HFF-Myc (cell line): ENCODE data around the gene ARHGAP35.

Source experiments
- DNase-seq: peaks from one replicate; pipeline ENCODE4 v3.0.0-alpha.2; 2011; ENCODE audit warnings: low read depth; ENCODE audit errors: extremely low read depth
- H3K4me3 ChIP-seq: replicated peaks from 2 replicates; pipeline ENCODE4 v1.5.1; 2011; ENCODE audit warnings: low read depth, mild to moderate bottlenecking, control low read depth, low read length
- CTCF ChIP-seq: IDR thresholded peaks from 2 replicates; pipeline ENCODE4 v1.5.1; 2012; ENCODE audit warnings: mild to moderate bottlenecking, low read depth, low read length, control low read depth; ENCODE audit errors: missing control alignments

ARHGAP35 gene

GRCh38 chr19:46892252-46893179 is 31.7 kb downstream of the ARHGAP35 start:
- no peak for DNase-seq
- H3K4me3 ChIP-seq = no peak overlapping the region
- TF ChIP-seq CTCF = no peak

GRCh38 chr19:46896076-46896794 is 35.4 kb downstream of the ARHGAP35 start:
- H3K4me3 ChIP-seq = no peak overlapping the region
- DNase-seq = no peak
- no peak for TF ChIP-seq CTCF

GRCh38 chr19:46898731-46899130 is 37.9 kb downstream of the ARHGAP35 start:
- no peak for TF ChIP-seq CTCF
- H3K4me3 ChIP-seq = no peak overlapping the region
- no peak for DNase-seq

GRCh38 chr19:46900341-46900740 is 39.5 kb downstream of the ARHGAP35 start:
- no peak for TF ChIP-seq CTCF
- no peak overlapping the region for H3K4me3 ChIP-seq
- no peak for DNase-seq

GRCh38 chr19:46901701-46902401 is 41.1 kb downstream of the ARHGAP35 start:
- no peak overlapping the region for H3K4me3 ChIP-seq
- DNase-seq = no peak
- no peak for TF ChIP-seq CTCF

- no peak for TF ChIP-seq CTCF
These were observed 41.6 kb downstream of the ARHGAP35 start for GRCh38 chr19:46902402-46902766.

More at GRCh38 chr19:46902402-46902766, 41.6 kb downstream of the ARHGAP35 start:
- DNase-seq = no peak
- H3K4me3 ChIP-seq = no peak overlapping the region
